GM13977 (cell line): Measurements from ENCODE around the gene UMAD1.

Experiments
- DNase-seq: peaks from one replicate; pipeline ENCODE4 v3.0.0; 2012; ENCODE audit warnings: low spot score
- CTCF ChIP-seq: IDR thresholded peaks from 2 replicates; pipeline ENCODE4 v1.5.1; 2012; ENCODE audit warnings: mild to moderate bottlenecking, control low read depth; ENCODE audit not compliant: insufficient read depth; ENCODE audit errors: extremely low read depth, missing control alignments
- in situ Hi-C: fragments of 300-500 bp; cut with MboI; formaldehyde crosslinking; loops from one replicate; pipeline ENCODE4 v1.12.0; 2022; ENCODE audit warnings: low sequenced_read_pairs, low pct_unique_long_range_greater_than_20kb, mixed read lengths, inconsistent platforms; ENCODE audit not compliant: unreplicated experiment

Gene UMAD1

DNA sequence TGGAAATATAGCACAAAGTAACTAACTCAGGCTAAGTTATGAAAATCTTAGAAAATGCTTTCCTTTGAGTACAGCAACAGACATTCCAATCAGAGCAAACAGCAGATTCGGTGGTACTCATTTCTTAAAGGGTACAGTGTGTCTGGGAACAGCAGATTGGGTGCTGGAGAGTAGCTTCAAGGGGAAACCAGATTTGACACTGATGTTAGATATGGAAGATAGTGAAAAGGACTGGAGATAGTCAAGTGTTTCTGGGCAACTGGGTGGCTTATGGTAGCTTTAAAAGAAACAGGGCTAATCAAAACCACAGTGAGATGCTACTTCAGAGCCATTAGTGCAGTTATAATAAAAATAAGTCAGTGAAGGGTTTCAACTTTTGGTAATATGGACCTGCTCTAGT is 12.1 kb upstream of the UMAD1 start:
- in situ Hi-C loops = no loop called here

GRCh38 chr7:7630626-7631329 is 9.8 kb upstream of the UMAD1 start:
- TF ChIP-seq CTCF = no peak
- in situ Hi-C loops = no loop called here
- DNase-seq = no peak

More for the DNA sequence above, 12.1 kb upstream of the UMAD1 start:
- no peak for DNase-seq
- no peak for TF ChIP-seq CTCF

GRCh38 chr7:7639421-7639820 is 1.1 kb upstream of the UMAD1 start:
- no peak for TF ChIP-seq CTCF
- in situ Hi-C loops = no loop called here
- no peak for DNase-seq

GRCh38 chr7:7639847-7640220 is 718 bp upstream of the UMAD1 start:
- peak; percentile 16 for DNase-seq
- in situ Hi-C loops = no loop called here
- no peak for TF ChIP-seq CTCF

- in situ Hi-C loops = no loop called here
- DNase-seq = peak; percentile 23
- TF ChIP-seq CTCF = no peak
Measured at GRCh38 chr7:7641129-7641663, 644 bp downstream of the UMAD1 start.

GRCh38 chr7:7642081-7642480 is 1.5 kb downstream of the UMAD1 start:
- no peak for DNase-seq
- in situ Hi-C loops = no loop called here
- TF ChIP-seq CTCF = no peak

- in situ Hi-C loops = no loop called here
- DNase-seq = no peak
- no peak for TF ChIP-seq CTCF
Measured at GRCh38 chr7:7647495-7648036, 7.0 kb downstream of the UMAD1 start.
